Measurements from ENCODE around the gene UCK2.

DNA sequence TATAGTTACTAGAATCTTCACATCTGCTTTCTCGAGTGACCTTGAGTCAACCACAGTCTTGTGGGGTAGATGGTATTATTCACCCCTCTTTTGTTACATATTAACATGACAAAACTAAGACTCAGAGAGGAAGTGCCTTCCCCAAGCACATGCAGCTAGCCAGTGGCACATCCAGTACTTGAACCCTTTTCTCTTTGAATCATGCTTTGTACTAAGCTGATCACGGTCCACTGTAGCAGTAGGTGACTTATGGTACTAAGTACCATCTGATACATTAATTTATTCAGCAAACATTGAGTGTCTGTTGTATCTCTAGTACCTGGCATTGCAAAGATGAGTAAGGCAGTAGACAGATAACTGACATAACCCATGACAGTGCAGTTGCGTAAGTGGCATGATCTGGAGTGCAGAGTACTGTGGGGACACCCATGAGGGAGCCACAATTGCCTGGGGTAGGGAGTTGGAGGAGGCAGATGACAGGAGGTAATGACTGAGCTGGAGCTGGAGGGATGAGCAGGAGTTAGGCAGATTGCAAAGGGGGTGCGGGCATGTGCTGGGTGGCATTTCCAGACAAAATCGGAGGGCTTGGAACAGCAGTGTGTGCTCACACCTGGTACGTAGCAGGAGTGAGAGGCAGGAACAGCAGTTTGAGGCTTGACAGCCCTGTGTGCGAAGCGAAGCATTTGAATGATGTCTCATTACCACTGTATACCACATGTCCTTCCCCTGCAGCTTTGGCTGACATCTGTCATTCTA is 29.8 kb downstream of the UCK2 start:
- TF ChIP-seq POLR2AphosphoS5 (IDR thresholded peaks at IDR 0.05) (no peak), POLR2A (IDR thresholded peaks at IDR 0.05) (no peak), EP300 (IDR thresholded peaks at IDR 0.05) (no peak)
- TF ChIP-seq, protein P1, sequence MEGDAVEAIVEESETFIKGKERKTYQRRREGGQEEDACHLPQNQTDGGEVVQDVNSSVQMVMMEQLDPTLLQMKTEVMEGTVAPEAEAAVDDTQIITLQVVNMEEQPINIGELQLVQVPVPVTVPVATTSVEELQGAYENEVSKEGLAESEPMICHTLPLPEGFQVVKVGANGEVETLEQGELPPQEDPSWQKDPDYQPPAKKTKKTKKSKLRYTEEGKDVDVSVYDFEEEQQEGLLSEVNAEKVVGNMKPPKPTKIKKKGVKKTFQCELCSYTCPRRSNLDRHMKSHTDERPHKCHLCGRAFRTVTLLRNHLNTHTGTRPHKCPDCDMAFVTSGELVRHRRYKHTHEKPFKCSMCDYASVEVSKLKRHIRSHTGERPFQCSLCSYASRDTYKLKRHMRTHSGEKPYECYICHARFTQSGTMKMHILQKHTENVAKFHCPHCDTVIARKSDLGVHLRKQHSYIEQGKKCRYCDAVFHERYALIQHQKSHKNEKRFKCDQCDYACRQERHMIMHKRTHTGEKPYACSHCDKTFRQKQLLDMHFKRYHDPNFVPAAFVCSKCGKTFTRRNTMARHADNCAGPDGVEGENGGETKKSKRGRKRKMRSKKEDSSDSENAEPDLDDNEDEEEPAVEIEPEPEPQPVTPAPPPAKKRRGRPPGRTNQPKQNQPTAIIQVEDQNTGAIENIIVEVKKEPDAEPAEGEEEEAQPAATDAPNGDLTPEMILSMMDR (IDR thresholded peaks at IDR 0.05): no peak
